ENCODE measurements around the gene SSBP4. TPM values are rescaled to one million over a fixed set of nuclear protein-coding genes. Genes with fewer than 3 reads are reported as not detected.

Gene SSBP4
- total and polyA plus RNA-seq, 9 of the 15 experiments (the other 6 are each of a cell fraction or from before 2014, with no cell fraction given), result 1.1 to 189 (median 39.0) TPM

DNA sequence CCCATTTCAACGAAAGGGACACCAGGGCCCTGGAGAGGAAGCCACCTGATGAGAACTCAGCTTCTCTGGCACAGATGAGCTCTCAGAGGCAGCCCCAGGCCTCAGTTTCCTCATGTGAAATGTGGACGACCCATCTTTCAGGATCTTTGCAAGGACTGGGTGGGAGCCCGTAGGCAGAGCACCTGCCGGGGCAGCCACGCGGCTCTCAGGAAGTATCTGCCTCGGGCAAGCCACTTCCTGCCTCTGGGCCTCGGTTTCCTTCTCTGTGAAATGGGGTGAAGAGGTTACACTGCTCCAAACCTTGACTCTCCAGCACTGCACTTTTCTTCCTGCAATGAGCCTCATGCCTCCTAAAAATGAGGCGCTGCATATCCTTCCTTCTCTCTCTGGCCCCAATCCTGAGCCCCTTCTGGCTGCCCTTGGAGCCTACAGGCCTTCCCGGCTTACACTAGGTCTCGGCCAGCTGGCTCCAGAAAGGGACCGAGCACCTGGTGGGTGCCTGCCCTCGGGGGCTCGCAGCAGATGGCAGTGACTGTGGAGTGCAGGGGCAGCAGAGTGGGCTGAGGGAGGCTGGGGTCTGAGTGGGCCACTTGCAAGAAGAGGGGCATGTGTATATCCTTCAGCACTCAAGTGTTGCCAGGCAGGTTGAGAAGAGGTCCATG, 3.5 kb downstream of the SSBP4 start:
- in situ Hi-C loops (cut with MboI) (no loop called here), intact Hi-C loops (cut with micrococcal nuclease) (no loop called here)
- H3K4me3 ChIP-seq, result no peak overlapping the region
- ChIA-PET CTCF (ENCODE audit: low intra/inter-chr PET ratio) (interaction anchor here (0.6 kb wide), 1 partner anchor 227 kb away, joined by 4 read pairs; no protein-coding TSS in a partner anchor), POLR2A (interaction anchor here (1.0 to 1.4 kb wide), 3 partner anchors 12 to 86 kb away, joined by 3 to 7 read pairs (median 3); partner anchors contain the start of gene GDF15)
- H3K4me2 ChIP-seq (ENCODE audit: insufficient read depth, low read length), result no peak overlapping the region
- H3K27me3 ChIP-seq (ENCODE audit: control insufficient read depth in 2 of 2, insufficient read depth in 2 of 2, low read length in 2 of 2), result no peaks in the 10 kb centered on the region
- no peak overlapping the region for H3K27ac ChIP-seq (ENCODE audit: extremely low read depth, low read depth, low read length)
- ATAC-seq (no peak), DNase-seq (ENCODE audit: extremely low read depth in 1 of 4, low spot score in 3 of 4) (no peak), FAIRE-seq (no peak)
- no peaks in the 10 kb centered on the region for H3K9me1 ChIP-seq (ENCODE audit: control insufficient read depth, insufficient read depth, low read length)
- peaks cover 45% of the 10 kb centered on the region; the same call in 2 of the 3 replicates for H3K36me3 ChIP-seq (ENCODE audit: control insufficient read depth, insufficient read depth, low read length)
- no TSS peak for BruUV-seq (replicated peaks)
- TF ChIP-seq ZNF699 (CRISPR knock-in tag; IDR thresholded peaks at IDR 0.05; ENCODE audit: insufficient replicate concordance), result no peak
- TF ChIP-seq C11orf30 (IDR thresholded peaks at IDR 0.05; ENCODE audit: low read depth), result no peak
- peak; percentile 81 for TF ChIP-seq RBM25 (IDR thresholded peaks at IDR 0.05; ENCODE audit: low read depth, low read length, severe bottlenecking)
- peak; percentile 48; the same call in 1 of the 2 replicates for TF ChIP-seq HDAC2 (IDR thresholded peaks at IDR 0.05)
- TF ChIP-seq RUNX1 (IDR thresholded peaks at IDR 0.05; ENCODE audit: low read depth), result no peak
- peak; percentile 83 for TF ChIP-seq BCOR (IDR thresholded peaks at IDR 0.05)
- TF ChIP-seq ZNF24 (IDR thresholded peaks at IDR 0.05), result no peak
- TF ChIP-seq KDM1A (IDR thresholded peaks at IDR 0.05), result peak; percentile 22 to 59; a peak in 1 of 4 replicates
- peaks cover 23% of the 10 kb centered on the region for H4K20me1 ChIP-seq (replicated peaks; ENCODE audit: control insufficient read depth, insufficient read depth, low read length)
- H3K4me1 ChIP-seq (replicated peaks in 1 of 2; ENCODE audit: control insufficient read depth in 2 of 2, insufficient read depth in 2 of 2, low read length in 2 of 2), result peaks cover 37 to 96% of the 10 kb centered on the region in 2 experiments
- 88% methylated on average over 14 of the region's 14 CpGs for WGBS (ENCODE audit: insufficient coverage, low coverage, missing lambda C conversion rate)
- H3K79me2 ChIP-seq (ENCODE audit: control insufficient read depth, insufficient read depth, low read length), result peaks cover 96% of the 10 kb centered on the region
- no peaks in the 10 kb centered on the region for H3K9me3 ChIP-seq (replicated peaks; ENCODE audit: control insufficient read depth, insufficient read depth, low read depth, low read length)
- no peak overlapping the region for H2AFZ ChIP-seq (ENCODE audit: low read depth, low read length)
- peak overlapping the region in 1 of 2 experiments; percentile 80; a peak in 2 of 4 replicates for H3K9ac ChIP-seq (ENCODE audit: insufficient read depth in 1 of 2, low read depth in 2 of 2, low read length in 2 of 2)

Measured in K562 (cell line).